ENCODE results near the gene RNF213.

The RNF213 gene

GRCh38 chr17:80267391-80267790, 6.7 kb downstream of the RNF213 start:
- TF ChIP-seq REST (IDR thresholded peaks at IDR 0.05; ENCODE audit: insufficient read depth in 1 of 2, low read depth in 2 of 2, low read length in 2 of 2), result no peak
- no peak for TF ChIP-seq POLR2AphosphoS5 (IDR thresholded peaks at IDR 0.05; ENCODE audit: low read depth, low read length)
- no peak for TF ChIP-seq FOXP2 (optimal IDR thresholded peaks at IDR 0.05; ENCODE audit: borderline replicate concordance, extremely low read depth, extremely low read length, insufficient read depth)
- no peak for TF ChIP-seq SIN3A (IDR thresholded peaks at IDR 0.05; ENCODE audit: borderline replicate concordance, insufficient read depth, low read length)
- no peak for TF ChIP-seq TAF1 (IDR thresholded peaks at IDR 0.05; ENCODE audit: borderline replicate concordance, insufficient read depth, low read length)

DNA sequence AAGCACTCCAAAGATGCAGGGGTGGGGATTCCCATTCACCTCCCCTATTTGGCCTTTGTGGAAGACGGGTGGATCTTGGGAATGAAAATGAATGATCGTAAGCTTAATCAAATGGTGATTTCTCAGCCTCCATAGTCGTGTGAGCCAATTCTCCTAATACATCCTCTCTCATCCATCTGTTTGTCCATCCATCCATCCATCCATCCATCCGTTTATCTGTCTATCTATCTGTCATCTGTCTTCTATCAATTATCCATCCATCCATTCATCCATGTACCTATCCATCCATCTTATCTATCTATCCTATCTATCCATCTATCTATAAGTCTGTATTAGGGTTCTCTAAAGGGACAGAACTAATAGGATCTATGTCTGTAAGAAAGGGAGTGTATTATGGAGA, 7.8 kb downstream of the RNF213 start:
- TF ChIP-seq POLR2AphosphoS5 (IDR thresholded peaks at IDR 0.05; ENCODE audit: low read depth, low read length) (no peak), FOXP2 (optimal IDR thresholded peaks at IDR 0.05; ENCODE audit: borderline replicate concordance, extremely low read depth, extremely low read length, insufficient read depth) (no peak), SIN3A (IDR thresholded peaks at IDR 0.05; ENCODE audit: borderline replicate concordance, insufficient read depth, low read length) (no peak), TAF1 (IDR thresholded peaks at IDR 0.05; ENCODE audit: borderline replicate concordance, insufficient read depth, low read length) (no peak), REST (IDR thresholded peaks at IDR 0.05; ENCODE audit: insufficient read depth in 1 of 2, low read depth in 2 of 2, low read length in 2 of 2) (no peak)

- TF ChIP-seq POLR2AphosphoS5 (IDR thresholded peaks at IDR 0.05; ENCODE audit: low read depth, low read length), result no peak
- no peak for TF ChIP-seq SIN3A (IDR thresholded peaks at IDR 0.05; ENCODE audit: borderline replicate concordance, insufficient read depth, low read length)
- no peak for TF ChIP-seq REST (IDR thresholded peaks at IDR 0.05; ENCODE audit: insufficient read depth in 1 of 2, low read depth in 2 of 2, low read length in 2 of 2)
- TF ChIP-seq FOXP2 (optimal IDR thresholded peaks at IDR 0.05; ENCODE audit: borderline replicate concordance, extremely low read depth, extremely low read length, insufficient read depth), result no peak
- TF ChIP-seq TAF1 (IDR thresholded peaks at IDR 0.05; ENCODE audit: borderline replicate concordance, insufficient read depth, low read length), result no peak
Observed at GRCh38 chr17:80269405-80269807, 8.8 kb downstream of the RNF213 start.

DNA sequence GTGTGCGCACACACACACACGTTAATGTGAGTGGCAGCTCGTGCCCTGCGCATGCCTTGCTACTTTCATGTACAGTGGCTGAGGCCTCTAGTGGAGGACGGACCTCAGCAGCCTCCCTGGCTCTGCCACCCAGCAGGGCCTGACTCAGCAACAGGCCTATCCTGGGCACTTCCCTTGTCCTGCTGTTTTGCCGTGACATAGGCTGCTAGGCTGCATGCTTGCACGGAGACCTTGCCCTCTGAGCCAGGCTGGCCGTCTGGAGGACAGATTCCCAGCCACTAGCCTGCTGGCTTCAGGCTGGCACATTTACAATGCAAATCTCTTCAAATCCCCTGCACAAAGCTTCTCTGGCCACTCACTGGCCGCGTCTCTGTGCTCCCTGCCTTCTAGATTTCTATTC, 9.5 kb downstream of the RNF213 start:
- TF ChIP-seq TAF1 (IDR thresholded peaks at IDR 0.05; ENCODE audit: borderline replicate concordance, insufficient read depth, low read length) (no peak), REST (IDR thresholded peaks at IDR 0.05; ENCODE audit: insufficient read depth in 1 of 2, low read depth in 2 of 2, low read length in 2 of 2) (no peak), SIN3A (IDR thresholded peaks at IDR 0.05; ENCODE audit: borderline replicate concordance, insufficient read depth, low read length) (no peak), POLR2AphosphoS5 (IDR thresholded peaks at IDR 0.05; ENCODE audit: low read depth, low read length) (no peak), FOXP2 (optimal IDR thresholded peaks at IDR 0.05; ENCODE audit: borderline replicate concordance, extremely low read depth, extremely low read length, insufficient read depth) (no peak)

DNA sequence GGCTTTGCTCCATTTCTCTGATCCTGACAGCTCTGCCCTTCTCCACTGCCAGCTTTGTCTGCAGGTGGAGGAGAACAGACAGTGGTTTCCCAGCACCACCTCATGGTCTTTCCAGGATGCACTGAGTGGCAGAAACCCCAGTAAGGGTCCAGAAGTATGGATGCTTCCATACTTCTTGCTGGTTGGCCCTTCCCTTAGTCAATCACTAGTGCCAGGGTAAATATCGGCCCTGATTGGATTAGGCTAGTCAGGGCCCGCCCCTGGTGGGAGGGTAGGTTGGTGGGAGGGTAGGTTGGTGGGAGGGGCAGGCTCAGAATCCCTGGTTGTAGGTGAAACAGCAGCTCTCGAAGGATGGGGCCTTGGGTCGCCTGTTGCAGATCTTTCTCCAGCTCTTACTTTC, 10.2 kb downstream of the RNF213 start:
- no peak for TF ChIP-seq FOXP2 (optimal IDR thresholded peaks at IDR 0.05; ENCODE audit: borderline replicate concordance, extremely low read depth, extremely low read length, insufficient read depth)
- TF ChIP-seq TAF1 (IDR thresholded peaks at IDR 0.05; ENCODE audit: borderline replicate concordance, insufficient read depth, low read length), result peak; percentile 38; the same call in 1 of the 2 replicates

Data from PFSK-1 (cell line).